CD4-positive, alpha-beta T cell (primary cell): Measurements from ENCODE around the gene CROT. TPM values are rescaled to one million over a fixed set of nuclear protein-coding genes. Genes with fewer than 3 reads are reported as not detected.

Experiments
- ATAC-seq: fragments of 200-7000 bp; cut with Tn5 transposase; one replicate; pipeline ENCODE4 v1.10.0; 2022; ENCODE audit warnings: mild to moderate bottlenecking; ENCODE audit not compliant: poor library complexity
- CTCF ChIA-PET: fragments of 350-600 bp; sonication (Branson Sonifier 250); formaldehyde crosslinking; loops from one replicate; lab custom pipeline; 2021; ENCODE audit warnings: antibody characterized with exemption, inconsistent platforms; lab: Charles Lee
- POLR2A ChIA-PET: fragments of 350-600 bp; sonication (Branson Sonifier 250); formaldehyde crosslinking; loops from one replicate; lab custom pipeline; 2021; ENCODE audit warnings: antibody characterized with exemption, inconsistent platforms; lab: Charles Lee
- DNase-seq, 14 experiments: peaks; one replicate each; pipeline ENCODE4 v3.0.0-alpha.2; 2013 to 2020; ENCODE audit warnings: mixed read lengths in 2 of 14
- H3K27ac ChIP-seq, 2 donors: one replicate each; pipeline versions ENCODE4 v1.5.1 to v1.7.0; 2013; ENCODE audit warnings: low read length in 2 of 2, low read depth in 1 of 2, mild to moderate bottlenecking in 1 of 2
- H3K27me3 ChIP-seq, 2 experiments: 1 replicate in 1 of 2; 2 replicates in 1 of 2; pipeline versions ENCODE4 v1.6.1 to v1.7.0; 2013; ENCODE audit warnings: low read length in 2 of 2, control low read depth in 1 of 2, mild to moderate bottlenecking in 1 of 2, moderate library complexity in 1 of 2; ENCODE audit not compliant: insufficient read depth in 2 of 2, control insufficient read depth in 1 of 2
- H3K36me3 ChIP-seq: one replicate; pipeline ENCODE4 v1.6.1; 2013; ENCODE audit warnings: low read length, control low read depth; ENCODE audit not compliant: insufficient read depth
- H3K4me1 ChIP-seq: one replicate; pipeline ENCODE4 v1.6.1; 2013; ENCODE audit warnings: low read length, control low read depth; ENCODE audit not compliant: insufficient read depth
- H3K4me3 ChIP-seq: one replicate; pipeline ENCODE4 v1.5.1; 2013; ENCODE audit warnings: mild to moderate bottlenecking, low read length, moderate library complexity
- H3K9me3 ChIP-seq, 2 experiments: 1 replicate in 1 of 2; 2 replicates in 1 of 2; pipeline versions ENCODE4 v1.6.1 to v1.7.0; 2013; ENCODE audit warnings: low read length in 2 of 2, mild to moderate bottlenecking in 2 of 2, control low read depth in 1 of 2, moderate library complexity in 1 of 2; ENCODE audit not compliant: control insufficient read depth in 1 of 2, insufficient read depth in 1 of 2
- H3K27ac Mint-ChIP-seq: one replicate; pipeline ENCODE4 v1.8.0; 2020; ENCODE audit warnings: mixed read lengths
- H3K27me3 Mint-ChIP-seq: one replicate; pipeline ENCODE4 v1.8.0; 2021; ENCODE audit warnings: mixed read lengths
- H3K36me3 Mint-ChIP-seq: one replicate; pipeline ENCODE4 v1.8.0; 2021; ENCODE audit warnings: low read depth, mixed read lengths
- H3K4me1 Mint-ChIP-seq: one replicate; pipeline ENCODE4 v1.8.0; 2021; ENCODE audit warnings: low read depth, mixed read lengths
- H3K4me3 Mint-ChIP-seq: one replicate; pipeline ENCODE4 v1.8.0; 2020; ENCODE audit warnings: mild to moderate bottlenecking, mixed read lengths
- H3K9me3 Mint-ChIP-seq: one replicate; pipeline ENCODE4 v1.8.0; 2020; ENCODE audit warnings: mixed read lengths
- intact Hi-C, 2 experiments: fragments of 100-400 bp; cut with DNase I in 1 of 2; cut with micrococcal nuclease in 1 of 2; formaldehyde crosslinking; loops; one replicate each; pipeline versions ENCODE4 v1.15.1 to v1.9.0; 2023 to 2025; cut with DNase I, micrococcal nuclease
- total RNA-seq, 174 experiments: library from RNA in 2 of 174; stranded (reverse) in 2 of 174; gene quantifications; one replicate each; pipeline ENCODE4 v1.2.3 and lab custom pipeline; 2021 to 2026
- TF ChIP-seq, protein P1 (sequence below): fragments of 200-600 bp; IDR thresholded peaks from one replicate; pipeline ENCODE4 v1.8.0; 2022; ENCODE audit warnings: antibody characterized with exemption, mild to moderate bottlenecking

Gene CROT
- total RNA-seq, 2 experiments from 2014 or later: 8.5 to 8.6 TPM

DNA sequence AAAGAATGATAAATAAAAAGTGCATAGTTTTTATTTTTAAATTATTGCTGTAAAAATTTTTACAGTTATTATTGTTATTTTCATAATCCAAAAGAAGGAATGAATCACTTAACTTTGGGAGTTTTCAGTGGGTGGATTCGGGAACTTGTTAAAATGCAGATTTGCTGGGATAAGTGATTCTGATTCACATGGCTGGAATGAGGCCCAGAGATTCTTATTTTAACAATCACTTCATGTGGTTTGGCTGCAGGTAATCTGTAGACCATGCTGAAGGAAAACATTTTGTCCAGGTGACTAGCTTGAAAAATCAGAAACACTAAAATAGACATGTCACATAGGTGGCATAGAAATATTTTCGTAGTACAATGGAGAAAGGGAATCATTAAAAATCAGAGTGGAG, 13.9 kb downstream of the CROT start:
- H3K27me3 ChIP-seq: no peaks in the 10 kb centered on the region
- POLR2A ChIA-PET: no interaction called here
- no peak for DNase-seq
- no peak overlapping the region for H3K4me3 ChIP-seq
- intact Hi-C loops: no loop called here
- H3K36me3 ChIP-seq: peaks cover 29% of the 10 kb centered on the region
- no peak for ATAC-seq
- no peak overlapping the region for H3K4me3 Mint-ChIP-seq
- peaks cover 57% of the 10 kb centered on the region for H3K36me3 Mint-ChIP-seq
- no peaks in the 10 kb centered on the region for H3K4me1 Mint-ChIP-seq
- no peaks in the 10 kb centered on the region for H3K27me3 Mint-ChIP-seq
- H3K27ac Mint-ChIP-seq: no peak overlapping the region
- TF ChIP-seq, protein P1, sequence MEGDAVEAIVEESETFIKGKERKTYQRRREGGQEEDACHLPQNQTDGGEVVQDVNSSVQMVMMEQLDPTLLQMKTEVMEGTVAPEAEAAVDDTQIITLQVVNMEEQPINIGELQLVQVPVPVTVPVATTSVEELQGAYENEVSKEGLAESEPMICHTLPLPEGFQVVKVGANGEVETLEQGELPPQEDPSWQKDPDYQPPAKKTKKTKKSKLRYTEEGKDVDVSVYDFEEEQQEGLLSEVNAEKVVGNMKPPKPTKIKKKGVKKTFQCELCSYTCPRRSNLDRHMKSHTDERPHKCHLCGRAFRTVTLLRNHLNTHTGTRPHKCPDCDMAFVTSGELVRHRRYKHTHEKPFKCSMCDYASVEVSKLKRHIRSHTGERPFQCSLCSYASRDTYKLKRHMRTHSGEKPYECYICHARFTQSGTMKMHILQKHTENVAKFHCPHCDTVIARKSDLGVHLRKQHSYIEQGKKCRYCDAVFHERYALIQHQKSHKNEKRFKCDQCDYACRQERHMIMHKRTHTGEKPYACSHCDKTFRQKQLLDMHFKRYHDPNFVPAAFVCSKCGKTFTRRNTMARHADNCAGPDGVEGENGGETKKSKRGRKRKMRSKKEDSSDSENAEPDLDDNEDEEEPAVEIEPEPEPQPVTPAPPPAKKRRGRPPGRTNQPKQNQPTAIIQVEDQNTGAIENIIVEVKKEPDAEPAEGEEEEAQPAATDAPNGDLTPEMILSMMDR: no peak
- H3K9me3 Mint-ChIP-seq: no peaks in the 10 kb centered on the region
- no peaks in the 10 kb centered on the region for H3K4me1 ChIP-seq
- no peak overlapping the region for H3K27ac ChIP-seq
- H3K9me3 ChIP-seq: peaks cover 1 to 5% of the 10 kb centered on the region in 2 experiments
- CTCF ChIA-PET: no interaction called here

DNA sequence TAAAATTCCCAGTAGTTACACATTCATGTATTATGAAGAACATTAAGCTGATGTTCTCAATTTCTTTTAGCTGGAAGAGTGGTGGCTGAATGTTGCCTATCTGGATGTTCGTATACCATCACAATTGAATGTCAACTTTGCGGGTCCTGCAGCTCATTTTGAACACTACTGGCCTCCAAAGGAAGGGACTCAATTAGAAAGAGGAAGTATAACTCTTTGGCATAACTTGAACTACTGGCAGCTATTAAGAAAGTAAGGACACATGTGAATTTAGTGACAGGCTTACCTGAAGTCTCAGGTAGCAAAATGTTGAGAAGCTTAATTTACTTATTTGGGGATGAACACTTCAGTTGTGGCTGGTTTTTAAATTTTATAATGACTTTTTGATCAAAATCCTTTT, 15.9 kb downstream of the CROT start:
- H3K27me3 Mint-ChIP-seq: no peaks in the 10 kb centered on the region
- intact Hi-C loops: no loop called here
- H3K4me3 Mint-ChIP-seq: no peak overlapping the region
- CTCF ChIA-PET: no interaction called here
- Histone ChIP-seq H3K36me3 (peaks cover 18% of the 10 kb centered on the region), H3K9me3 (no peaks in the 10 kb centered on the region), H3K27me3 (no peaks in the 10 kb centered on the region), H3K4me1 (no peaks in the 10 kb centered on the region), H3K27ac (no peak overlapping the region), H3K4me3 (no peak overlapping the region)
- H3K27ac Mint-ChIP-seq: no peak overlapping the region
- no peaks in the 10 kb centered on the region for H3K4me1 Mint-ChIP-seq
- POLR2A ChIA-PET: interaction anchor here (0.7 kb wide), 1 partner anchor 16 kb away, joined by 3 read pairs; the partner anchor contains the start of gene CROT
- ATAC-seq (no peak), DNase-seq (no peak)
- TF ChIP-seq, protein P1: no peak
- no peaks in the 10 kb centered on the region for H3K9me3 Mint-ChIP-seq
- H3K36me3 Mint-ChIP-seq: peaks cover 37% of the 10 kb centered on the region

DNA sequence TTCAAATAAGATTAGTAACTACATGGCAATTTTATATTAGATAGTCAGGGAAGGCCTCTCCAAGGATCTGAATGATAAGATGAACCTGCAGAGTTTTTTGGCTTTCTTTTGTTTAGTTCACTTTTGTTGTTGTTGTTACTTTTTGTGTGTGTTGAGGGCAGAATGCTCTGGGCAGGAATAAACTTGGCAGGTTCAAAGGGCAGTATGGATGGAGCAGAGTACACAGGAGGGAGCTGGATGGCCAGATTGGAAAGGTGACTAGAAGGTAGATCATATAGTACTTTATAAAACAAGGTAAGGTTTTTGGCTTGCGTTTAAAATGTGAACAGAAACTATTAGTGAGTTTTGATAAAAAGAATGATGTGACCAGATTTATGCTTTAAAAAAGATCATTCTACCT, 17.9 kb downstream of the CROT start:
- H3K27ac ChIP-seq: no peak overlapping the region
- DNase-seq: no peak
- Mint-ChIP-seq H3K27ac (no peak overlapping the region), H3K4me3 (no peak overlapping the region), H3K9me3 (no peaks in the 10 kb centered on the region), H3K27me3 (no peaks in the 10 kb centered on the region), H3K4me1 (no peaks in the 10 kb centered on the region), H3K36me3 (peaks cover 24% of the 10 kb centered on the region)
- no peak overlapping the region for H3K4me3 ChIP-seq
- peaks cover 9% of the 10 kb centered on the region for H3K36me3 ChIP-seq
- ChIA-PET CTCF (no interaction called here), POLR2A (interaction anchor here (0.7 kb wide), 1 partner anchor 41 kb away, joined by 3 read pairs; no protein-coding TSS in a partner anchor)
- no peaks in the 10 kb centered on the region for H3K27me3 ChIP-seq
- no peak for ATAC-seq
- H3K4me1 ChIP-seq: no peaks in the 10 kb centered on the region
- TF ChIP-seq, protein P1: no peak
- H3K9me3 ChIP-seq: no peaks in the 10 kb centered on the region
- intact Hi-C loops: no loop called here
